C4-2B (cell line): ENCODE data around the gene NIPAL3.

ENCODE experiments used
- CTCF ChIP-seq: fragments of 450-650 bp; conservative IDR thresholded peaks from 2 replicates; pipeline ENCODE4 v1.5.1; 2017; ENCODE audit warnings: mild to moderate bottlenecking
- ZFX ChIP-seq: fragments of 450-650 bp; IDR thresholded peaks from 2 replicates; pipeline ENCODE4 v1.6.1; 2017

- TF ChIP-seq CTCF (no peak), ZFX (no peak)
These were observed 26.3 kb upstream of the NIPAL3 start for GRCh38 chr1:24389231-24389678.
